ENCODE data around the gene PCNX2.
A peak's percentile ranks its signal among the peaks of the same experiment; 100 is the strongest.

Gene PCNX2

DNA sequence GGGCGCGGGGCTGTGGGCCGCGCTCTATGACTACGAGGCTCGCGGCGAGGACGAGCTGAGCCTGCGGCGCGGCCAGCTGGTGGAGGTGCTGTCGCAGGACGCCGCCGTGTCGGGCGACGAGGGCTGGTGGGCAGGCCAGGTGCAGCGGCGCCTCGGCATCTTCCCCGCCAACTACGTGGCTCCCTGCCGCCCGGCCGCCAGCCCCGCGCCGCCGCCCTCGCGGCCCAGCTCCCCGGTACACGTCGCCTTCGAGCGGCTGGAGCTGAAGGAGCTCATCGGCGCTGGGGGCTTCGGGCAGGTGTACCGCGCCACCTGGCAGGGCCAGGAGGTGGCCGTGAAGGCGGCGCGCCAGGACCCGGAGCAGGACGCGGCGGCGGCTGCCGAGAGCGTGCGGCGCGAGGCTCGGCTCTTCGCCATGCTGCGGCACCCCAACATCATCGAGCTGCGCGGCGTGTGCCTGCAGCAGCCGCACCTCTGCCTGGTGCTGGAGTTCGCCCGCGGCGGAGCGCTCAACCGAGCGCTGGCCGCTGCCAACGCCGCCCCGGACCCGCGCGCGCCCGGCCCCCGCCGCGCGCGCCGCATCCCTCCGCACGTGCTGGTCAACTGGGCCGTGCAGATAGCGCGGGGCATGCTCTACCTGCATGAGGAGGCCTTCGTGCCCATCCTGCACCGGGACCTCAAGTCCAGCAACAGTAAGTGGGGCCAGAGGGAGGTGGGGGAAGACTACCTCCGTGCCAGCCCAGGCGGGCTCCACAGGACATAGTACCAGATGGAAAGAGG lies 32.8 kb upstream of the PCNX2 start:
- peak overlapping the region; percentile 49 for H3K4me3 ChIP-seq (ENCODE audit: low read depth, low read length)
- no peak for DNase-seq (ENCODE audit: low read depth)
- TF ChIP-seq CTCF (IDR thresholded peaks at IDR 0.05; ENCODE audit: control insufficient read depth, extremely low read depth, insufficient read depth) = no peak

DNA sequence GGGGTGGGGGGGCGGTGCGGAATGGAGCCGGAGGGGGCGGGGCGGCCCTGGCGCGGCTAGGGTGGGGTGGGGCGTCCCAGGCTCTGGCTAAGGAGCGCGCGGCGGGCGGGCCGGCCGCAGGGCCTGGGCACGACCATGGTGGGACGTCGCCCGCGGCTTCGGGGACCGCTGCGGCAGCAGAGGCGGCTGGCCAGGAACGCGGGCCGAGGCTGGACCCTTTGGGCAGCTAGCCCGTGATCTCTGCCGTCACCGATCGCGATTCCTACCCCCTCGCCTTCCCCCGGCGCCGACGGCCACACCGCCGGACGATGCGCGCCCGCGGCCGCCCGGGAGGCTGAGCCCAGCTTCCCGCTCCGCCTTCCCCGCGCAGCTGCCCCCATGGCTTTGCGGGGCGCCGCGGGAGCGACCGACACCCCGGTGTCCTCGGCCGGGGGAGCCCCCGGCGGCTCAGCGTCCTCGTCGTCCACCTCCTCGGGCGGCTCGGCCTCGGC lies 32.2 kb upstream of the PCNX2 start, which contains the start of gene MAP3K21:
TSS of gene MAP3K21 (plus strand) at position 74 of the 491 bp plus-strand sequence. CDS start at position 379, 305 bp downstream.
- no peak for TF ChIP-seq CTCF (IDR thresholded peaks at IDR 0.05; ENCODE audit: control insufficient read depth, extremely low read depth, insufficient read depth)
- H3K4me3 ChIP-seq (ENCODE audit: low read depth, low read length) = peak within 1 kb of the TSS; percentile 50
- no peak for DNase-seq (ENCODE audit: low read depth)

DNA sequence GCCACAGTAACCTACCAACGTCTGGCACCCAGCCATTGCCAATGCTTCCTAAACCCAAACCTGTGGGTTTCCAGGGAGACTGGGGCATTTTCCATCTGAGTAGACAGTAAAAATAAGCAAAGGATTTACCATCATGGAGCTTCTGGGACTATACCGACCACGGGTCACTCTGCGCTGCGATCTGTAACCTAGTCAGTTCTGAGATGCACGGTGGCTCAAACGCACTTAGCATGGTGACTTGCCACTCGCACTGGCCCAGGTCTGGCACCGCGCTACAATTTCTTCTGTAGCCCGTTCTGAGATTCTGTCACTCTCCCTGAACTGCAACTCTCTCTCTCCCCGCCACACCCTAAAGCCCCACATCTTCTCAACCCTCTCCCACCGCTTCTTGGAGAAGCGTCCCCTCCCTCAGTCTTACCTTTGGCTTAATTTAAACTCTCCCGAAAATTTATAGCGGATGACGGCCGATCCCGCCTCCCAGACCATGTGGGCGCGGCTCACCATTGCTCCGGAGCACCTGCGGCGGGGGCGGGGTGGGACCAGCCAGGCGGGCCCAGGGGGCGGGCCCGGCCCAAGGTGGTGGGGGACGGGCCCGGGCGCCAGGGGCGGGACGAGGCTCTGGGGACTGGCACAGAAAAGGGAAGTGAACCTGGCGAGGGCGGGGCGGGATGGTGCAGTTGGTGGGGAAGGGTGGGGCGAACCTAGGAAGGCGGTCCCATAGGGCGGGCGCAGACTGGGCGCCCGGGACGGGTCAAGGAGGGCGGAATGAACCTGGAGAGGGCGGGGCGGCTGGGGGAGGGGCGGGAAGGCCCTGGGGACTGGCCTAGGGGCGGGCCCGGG lies 31.5 kb upstream of the PCNX2 start:
- DNase-seq (ENCODE audit: low read depth) = peak; percentile 85
- TF ChIP-seq CTCF (IDR thresholded peaks at IDR 0.05; ENCODE audit: control insufficient read depth, extremely low read depth, insufficient read depth) = no peak
- peak overlapping the region; percentile 50 for H3K4me3 ChIP-seq (ENCODE audit: low read depth, low read length)

- TF ChIP-seq CTCF (IDR thresholded peaks at IDR 0.05; ENCODE audit: control insufficient read depth, extremely low read depth, insufficient read depth) = no peak
- DNase-seq (ENCODE audit: low read depth) = no peak
- no peak overlapping the region for H3K4me3 ChIP-seq (ENCODE audit: low read depth, low read length)
These were observed 30.8 kb upstream of the PCNX2 start for GRCh38 chr1:233326319-233326718.

DNA sequence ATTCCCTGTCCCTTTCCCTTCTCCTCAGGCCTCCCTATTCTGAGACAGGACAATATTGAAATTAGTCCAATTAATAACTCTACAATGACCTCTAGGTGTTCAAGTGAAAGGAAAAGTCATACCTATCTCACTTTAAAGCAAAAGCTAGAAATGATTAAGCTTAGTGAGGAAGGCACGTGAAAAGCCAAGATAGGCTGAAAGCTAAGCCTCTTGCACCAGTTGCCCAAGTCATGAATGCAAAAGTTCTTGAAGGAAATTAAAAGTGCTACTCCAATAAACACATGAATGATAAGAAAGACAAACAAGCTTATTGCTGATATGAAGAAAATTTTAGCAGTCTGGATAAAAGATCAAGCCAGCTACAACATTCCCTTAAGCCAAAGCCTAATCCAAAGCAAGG lies 28.2 kb upstream of the PCNX2 start:
- H3K4me3 ChIP-seq (ENCODE audit: low read depth, low read length) = no peak overlapping the region
- DNase-seq (ENCODE audit: low read depth) = no peak
- TF ChIP-seq CTCF (IDR thresholded peaks at IDR 0.05; ENCODE audit: control insufficient read depth, extremely low read depth, insufficient read depth) = no peak

DNA sequence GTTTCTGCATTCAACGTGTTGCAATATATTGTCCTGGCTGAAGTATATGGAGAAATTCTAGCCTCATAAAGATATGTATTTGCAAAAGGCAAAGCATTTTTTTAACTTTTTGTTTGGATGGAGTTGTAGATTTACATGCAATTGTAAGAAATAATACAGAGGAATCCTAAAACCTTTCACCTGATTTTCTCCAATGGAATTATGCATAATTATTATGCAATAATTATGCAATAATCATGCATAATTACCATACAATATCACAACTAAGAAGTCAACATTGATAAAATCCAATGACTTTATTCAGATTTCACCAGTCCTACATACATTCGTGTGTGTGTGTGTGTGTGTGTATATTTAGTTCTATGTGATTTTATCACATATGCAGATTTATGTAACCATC lies 24.5 kb upstream of the PCNX2 start:
- no peak overlapping the region for H3K4me3 ChIP-seq (ENCODE audit: low read depth, low read length)
- DNase-seq (ENCODE audit: low read depth) = no peak
- no peak for TF ChIP-seq CTCF (IDR thresholded peaks at IDR 0.05; ENCODE audit: control insufficient read depth, extremely low read depth, insufficient read depth)
